Stomach (tissue), 4 donors: Measurements from ENCODE around the gene PRDM16.

Experiments used
- CTCF ChIP-seq, 7 experiments: fragments of 450-650 bp in 4 of 7; fragments of 200-600 bp in 3 of 7; sonication (generic) in 3 of 7; IDR thresholded peaks; one replicate each; pipeline ENCODE4 v1.5.1; 2016 to 2019; ENCODE audit warnings: antibody characterized with exemption in 7 of 7, control low read depth in 2 of 7, mild to moderate bottlenecking in 1 of 7
- EP300 ChIP-seq: sonication (generic); formaldehyde crosslinking; IDR thresholded peaks from one replicate; pipeline ENCODE4 v1.6.1; 2017; ENCODE audit warnings: antibody characterized with exemption
- POLR2AphosphoS5 ChIP-seq, 3 donors: sonication (generic); formaldehyde crosslinking; IDR thresholded peaks; one replicate each; pipeline ENCODE4 v1.6.1; 2016; ENCODE audit warnings: antibody characterized with exemption in 3 of 3

- TF ChIP-seq CTCF (IDR thresholded peaks at IDR 0.05): no peak
- no peak for TF ChIP-seq EP300
- TF ChIP-seq POLR2AphosphoS5 (IDR thresholded peaks at IDR 0.05): no peak
These were observed 47.1 kb downstream of the PRDM16 start for GRCh38 chr1:3116150-3116510.
